HS-5 (cell line): Measurements from ENCODE around the gene JUNB.

ENCODE experiments used
- DNase-seq: peaks from one replicate; pipeline ENCODE4 v3.0.0-alpha.2; 2012; ENCODE audit warnings: low read depth

Gene JUNB

DNA sequence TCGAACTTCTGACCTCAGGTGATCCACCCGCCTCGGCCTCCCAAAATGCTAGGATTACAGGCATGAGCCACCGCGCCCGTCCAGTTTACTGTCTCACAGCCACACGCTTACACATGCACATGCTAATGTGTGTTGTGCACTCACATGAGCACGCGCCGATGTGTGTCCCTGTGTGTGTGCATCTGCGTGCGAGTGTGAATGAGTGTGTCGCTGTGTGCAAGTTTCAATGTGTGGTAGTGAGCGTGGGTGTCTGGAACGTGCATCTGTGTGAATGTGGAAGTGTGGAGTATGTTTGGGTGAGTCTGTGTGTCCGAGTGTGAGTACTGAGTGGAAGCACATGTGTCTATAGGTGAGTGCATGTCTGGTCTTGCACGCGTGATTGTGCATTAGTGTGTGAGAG, 51.2 kb downstream of the JUNB start:
- no peak for DNase-seq
